Activated naive CD8-positive, alpha-beta T cell treated with anti-CD3 and anti-CD28 coated beads, Interleukin-2, amount 50 U/mL, for 24 hours (primary cell): ENCODE results near the gene POTEJ.
"Not testable (repeated sequence)": the region's sequence is repeated elsewhere in the genome, so short reads cannot be mapped to it uniquely, and the experiment has no call there.

Source experiments
- ATAC-seq: fragments of 150-1000 bp; cut with Tn5 transposase; one replicate; pipeline ENCODE4 v1.10.0; 2021
- DNase-seq: peaks from one replicate; pipeline ENCODE4 v3.0.0; 2021
- H3K27ac Mint-ChIP-seq: one replicate; pipeline ENCODE4 v1.8.0; 2021; ENCODE audit warnings: mild to moderate bottlenecking, mixed read lengths
- H3K27me3 Mint-ChIP-seq: one replicate; pipeline ENCODE4 v1.8.0; 2021; ENCODE audit warnings: mixed read lengths
- H3K36me3 Mint-ChIP-seq: one replicate; pipeline ENCODE4 v1.8.0; 2021; ENCODE audit warnings: low read depth, mixed read lengths
- H3K4me1 Mint-ChIP-seq: one replicate; pipeline ENCODE4 v1.8.0; 2021; ENCODE audit warnings: mixed read lengths
- H3K4me3 Mint-ChIP-seq: one replicate; pipeline ENCODE4 v1.8.0; 2021; ENCODE audit warnings: mild to moderate bottlenecking, moderate library complexity, mixed read lengths
- H3K9me3 Mint-ChIP-seq: one replicate; pipeline ENCODE4 v1.8.0; 2021; ENCODE audit warnings: mixed read lengths

Gene POTEJ

DNA sequence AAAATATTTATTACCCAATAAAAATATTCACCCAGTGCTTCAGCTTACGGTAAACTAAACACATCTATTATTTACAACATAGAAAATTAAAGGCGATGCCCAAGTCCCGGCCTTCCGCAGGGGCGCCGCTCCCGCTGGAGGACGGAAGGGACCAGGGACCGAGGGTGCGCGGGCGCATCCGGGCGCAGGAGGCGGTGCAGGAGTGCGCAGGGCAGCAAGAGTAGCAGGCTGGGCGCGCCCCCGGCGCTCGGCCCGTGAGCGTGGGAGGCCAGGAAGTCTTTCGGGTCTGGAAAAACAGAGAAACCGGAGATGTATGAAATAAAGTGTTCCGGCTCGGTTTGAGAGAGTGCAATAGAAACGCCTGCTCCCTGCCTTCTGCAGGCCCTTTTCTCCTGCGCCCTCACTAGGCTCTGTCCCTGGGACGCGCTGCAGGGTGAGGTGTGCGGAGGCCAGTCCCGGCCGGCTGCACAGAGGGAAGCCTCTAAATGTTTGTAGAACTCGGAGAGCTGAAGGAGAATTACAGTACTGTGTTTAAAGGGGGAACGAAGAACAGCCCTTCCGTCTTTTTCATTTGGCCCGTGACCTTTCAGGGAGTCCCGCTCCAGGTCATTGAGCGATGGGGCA is 18.3 kb upstream of the POTEJ start:
- H3K36me3 Mint-ChIP-seq = not testable (repeated sequence)

DNA sequence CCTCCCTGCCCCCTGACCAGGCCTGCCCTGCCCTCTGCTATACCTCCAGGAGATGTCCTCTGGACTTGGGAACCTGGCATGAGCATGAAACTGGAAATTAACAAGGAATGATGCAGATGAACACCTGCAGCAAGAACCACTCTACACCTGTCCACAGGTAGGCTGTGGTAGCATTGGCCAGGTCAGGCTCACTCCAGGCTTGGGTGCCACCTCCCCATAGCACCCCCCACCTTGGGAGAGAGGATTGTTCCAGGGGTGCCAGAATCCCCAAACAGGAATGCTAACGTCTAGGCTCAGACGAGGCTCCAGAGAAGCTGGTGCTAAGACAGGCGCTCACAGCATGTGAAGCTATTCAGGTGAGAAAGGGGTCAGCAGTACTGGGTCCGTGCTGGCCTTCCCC is 17.2 kb upstream of the POTEJ start:
- ATAC-seq, H3K4me3 Mint-ChIP-seq, H3K4me1 Mint-ChIP-seq, H3K27me3 Mint-ChIP-seq, H3K36me3 Mint-ChIP-seq, H3K9me3 Mint-ChIP-seq, H3K27ac Mint-ChIP-seq, DNase-seq: not testable (repeated sequence)

More for the DNA sequence above, 18.3 kb upstream of the POTEJ start:
- ATAC-seq, H3K27me3 Mint-ChIP-seq, H3K9me3 Mint-ChIP-seq, H3K4me1 Mint-ChIP-seq, DNase-seq, H3K27ac Mint-ChIP-seq, H3K4me3 Mint-ChIP-seq: not testable (repeated sequence)

DNA sequence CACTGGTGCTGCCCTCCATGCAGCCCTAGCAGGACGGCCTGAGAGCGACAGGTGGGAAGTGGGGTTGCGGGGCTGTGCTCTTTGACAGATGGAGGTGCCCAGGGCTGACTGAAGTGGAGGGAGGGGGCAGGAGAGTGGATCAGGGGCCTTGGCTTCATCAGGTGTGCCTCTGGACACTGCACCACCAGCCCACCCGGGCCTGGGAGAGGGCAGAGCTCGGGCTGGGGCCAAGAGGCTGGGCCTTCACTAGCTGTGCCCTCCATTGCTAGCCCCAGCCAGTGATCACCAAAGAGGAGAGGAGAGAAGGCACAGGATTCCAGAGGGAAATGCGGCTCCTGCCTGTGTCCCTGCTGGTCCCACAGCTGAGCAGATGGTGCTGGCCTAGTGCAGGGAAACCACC is 14.5 kb upstream of the POTEJ start:
- DNase-seq, H3K27ac Mint-ChIP-seq, H3K4me3 Mint-ChIP-seq, H3K36me3 Mint-ChIP-seq, H3K9me3 Mint-ChIP-seq, H3K4me1 Mint-ChIP-seq, ATAC-seq, H3K27me3 Mint-ChIP-seq: not testable (repeated sequence)

DNA sequence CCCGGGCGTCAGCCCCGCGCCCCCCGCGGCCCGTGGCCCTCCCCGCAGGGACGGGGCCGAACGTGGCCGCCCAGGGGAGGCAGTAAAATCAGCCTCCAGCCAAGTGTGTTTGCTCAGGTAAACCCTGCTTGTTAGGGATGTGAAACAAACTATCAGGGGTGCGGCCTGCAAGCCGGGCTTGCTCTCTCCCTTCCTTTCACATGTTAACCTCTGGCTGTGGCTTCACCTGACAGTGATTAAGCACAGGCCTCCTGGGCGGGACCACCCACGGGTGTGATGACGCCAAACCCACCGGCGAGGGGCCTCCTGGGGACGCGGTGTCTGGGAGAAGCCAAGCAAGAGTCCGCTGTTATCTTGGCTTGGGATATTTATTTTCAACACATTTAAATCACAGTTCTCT is 13.2 kb upstream of the POTEJ start:
- not testable (repeated sequence) for DNase-seq, H3K36me3 Mint-ChIP-seq, H3K4me3 Mint-ChIP-seq, H3K9me3 Mint-ChIP-seq, H3K27me3 Mint-ChIP-seq, H3K4me1 Mint-ChIP-seq, ATAC-seq, H3K27ac Mint-ChIP-seq

DNA sequence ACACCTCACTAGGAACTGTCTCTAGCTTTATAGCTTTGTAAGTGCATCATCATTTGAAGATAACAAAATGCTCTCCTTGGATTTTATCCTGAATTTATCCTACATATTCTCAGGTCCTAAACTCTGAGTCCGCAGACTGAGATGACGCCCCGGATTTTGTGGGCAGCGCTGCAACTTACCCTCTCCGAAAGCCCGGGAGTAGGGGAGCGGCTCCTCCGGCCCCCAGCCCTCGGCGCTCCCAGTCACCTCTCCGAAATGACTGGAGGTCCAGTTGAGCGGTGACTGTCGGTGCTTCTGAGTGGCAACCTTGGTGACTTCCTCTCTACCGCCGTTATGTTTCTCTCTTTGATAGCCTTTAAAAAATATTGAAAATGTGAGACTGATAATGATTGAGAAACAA is 12.8 kb upstream of the POTEJ start:
- H3K36me3 Mint-ChIP-seq, H3K4me3 Mint-ChIP-seq, H3K9me3 Mint-ChIP-seq, H3K4me1 Mint-ChIP-seq, DNase-seq, H3K27ac Mint-ChIP-seq, ATAC-seq, H3K27me3 Mint-ChIP-seq: not testable (repeated sequence)

DNA sequence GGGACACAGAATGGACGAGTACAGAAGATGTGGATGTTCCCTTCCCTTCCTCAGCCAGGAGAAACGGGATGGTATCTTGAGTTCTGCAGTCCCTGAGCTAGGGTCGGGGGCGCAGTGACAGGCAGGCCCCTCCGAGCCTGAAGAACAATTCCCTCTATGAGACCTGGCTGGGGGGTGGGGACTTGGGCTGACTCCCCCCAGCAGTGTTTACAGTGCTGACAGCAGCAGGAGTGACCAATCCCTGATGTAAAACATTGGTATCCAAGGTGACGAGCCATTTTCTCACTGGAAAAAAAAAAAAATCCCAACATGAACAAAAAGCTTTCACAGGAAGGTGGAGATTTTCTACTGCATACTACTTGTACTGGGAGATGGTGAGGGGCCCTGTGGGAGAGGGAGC is 11.8 kb upstream of the POTEJ start, which contains the start of gene CFC1:
Gene CFC1, minus strand, starts transcription at position 183 of the 400 bp plus-strand sequence. CDS start 288 bp downstream, outside the sequence.
- H3K36me3 Mint-ChIP-seq, DNase-seq, ATAC-seq, H3K4me1 Mint-ChIP-seq, H3K27ac Mint-ChIP-seq, H3K27me3 Mint-ChIP-seq, H3K4me3 Mint-ChIP-seq, H3K9me3 Mint-ChIP-seq: not testable (repeated sequence)

DNA sequence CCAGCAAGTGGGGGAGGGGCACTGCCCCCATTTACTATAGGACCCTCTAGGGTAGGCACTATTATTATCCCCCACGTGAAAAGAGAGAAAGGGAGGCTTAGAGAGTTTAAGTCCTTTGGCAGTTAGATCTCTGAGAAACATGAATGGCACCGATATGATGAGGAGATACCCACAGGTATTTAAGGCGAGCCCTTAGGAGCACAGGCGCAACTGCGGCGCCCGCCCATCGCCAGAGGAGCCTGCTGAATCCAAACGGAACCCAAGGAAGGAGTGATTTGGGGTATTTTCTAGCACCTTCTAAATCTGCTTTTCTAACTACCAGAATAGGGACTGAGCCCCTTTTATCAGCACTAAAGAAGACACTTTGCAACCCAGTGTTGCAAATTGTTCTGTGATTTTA is 11.3 kb upstream of the POTEJ start:
- not testable (repeated sequence) for H3K4me3 Mint-ChIP-seq, H3K4me1 Mint-ChIP-seq, DNase-seq, H3K9me3 Mint-ChIP-seq, H3K27me3 Mint-ChIP-seq, ATAC-seq, H3K27ac Mint-ChIP-seq, H3K36me3 Mint-ChIP-seq

DNA sequence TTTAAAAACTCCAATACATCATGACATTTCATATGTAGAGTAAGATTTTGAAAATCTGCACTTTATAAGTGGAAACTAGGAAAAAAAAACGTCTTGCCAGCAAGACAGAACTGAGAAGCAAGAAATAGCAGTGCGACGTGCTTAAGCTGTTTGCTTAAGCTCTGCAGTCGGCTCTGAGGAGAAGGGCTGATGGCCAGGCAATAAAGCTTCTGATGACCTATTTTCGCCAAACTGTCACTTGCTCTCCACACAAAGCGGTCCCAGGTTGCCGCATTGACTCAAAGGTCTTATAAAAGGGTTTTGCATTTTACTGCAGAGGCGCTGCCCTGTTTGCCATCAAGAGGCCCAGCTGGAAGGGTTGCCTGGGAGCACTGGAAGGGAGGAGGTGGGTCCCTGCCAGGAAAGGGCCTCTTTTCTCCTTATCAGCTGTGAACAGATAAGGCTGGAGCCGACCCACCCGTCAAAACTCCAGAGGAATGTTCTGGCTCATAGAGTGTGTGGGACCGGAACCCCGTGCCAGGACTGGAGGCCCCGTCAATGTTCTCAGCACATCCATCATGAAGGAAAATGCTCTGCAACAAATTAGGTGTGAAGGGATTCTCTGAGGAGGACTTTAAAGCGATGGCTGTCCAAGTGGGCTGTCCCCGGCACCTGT is 9.5 kb upstream of the POTEJ start:
- H3K27me3 Mint-ChIP-seq, H3K27ac Mint-ChIP-seq, H3K36me3 Mint-ChIP-seq, DNase-seq, H3K4me3 Mint-ChIP-seq, ATAC-seq, H3K4me1 Mint-ChIP-seq, H3K9me3 Mint-ChIP-seq: not testable (repeated sequence)

DNA sequence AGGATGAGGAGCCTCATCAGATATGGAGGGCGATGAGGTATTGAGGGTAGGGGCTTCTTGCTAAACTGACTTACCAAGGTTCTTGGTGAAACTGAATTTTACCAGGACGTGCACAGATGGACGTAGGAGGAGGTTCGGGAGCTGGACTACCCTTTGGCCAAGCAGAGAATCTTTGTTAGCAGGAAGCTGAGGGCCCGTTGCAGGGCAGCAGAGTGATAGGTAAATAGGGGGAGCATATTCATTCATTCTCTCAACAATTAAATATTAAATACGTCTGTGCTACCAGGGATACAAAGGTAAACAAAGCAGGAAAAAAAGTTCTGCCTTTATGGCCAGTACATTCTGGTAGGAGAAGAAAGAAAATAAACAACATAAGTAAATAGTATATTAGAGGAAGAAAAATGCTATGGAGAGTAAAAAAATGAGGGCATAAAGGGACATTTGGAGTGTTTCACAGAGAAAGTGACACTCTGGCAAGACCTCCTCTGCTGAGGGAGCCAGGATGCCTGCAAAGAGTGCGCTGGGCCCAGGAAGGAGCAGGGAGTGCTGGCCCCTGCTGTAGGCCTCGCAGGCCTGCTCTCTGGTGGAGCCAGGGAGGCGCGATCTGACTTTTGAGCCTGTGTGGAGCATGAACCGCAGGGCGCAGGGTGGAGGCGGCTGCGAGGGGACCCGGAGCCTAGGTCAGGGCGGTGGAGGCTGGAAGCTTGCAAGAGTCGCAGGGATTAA is 2.8 kb upstream of the POTEJ start:
- not testable (repeated sequence) for ATAC-seq, H3K36me3 Mint-ChIP-seq, H3K9me3 Mint-ChIP-seq, DNase-seq, H3K4me3 Mint-ChIP-seq, H3K27me3 Mint-ChIP-seq, H3K4me1 Mint-ChIP-seq, H3K27ac Mint-ChIP-seq

DNA sequence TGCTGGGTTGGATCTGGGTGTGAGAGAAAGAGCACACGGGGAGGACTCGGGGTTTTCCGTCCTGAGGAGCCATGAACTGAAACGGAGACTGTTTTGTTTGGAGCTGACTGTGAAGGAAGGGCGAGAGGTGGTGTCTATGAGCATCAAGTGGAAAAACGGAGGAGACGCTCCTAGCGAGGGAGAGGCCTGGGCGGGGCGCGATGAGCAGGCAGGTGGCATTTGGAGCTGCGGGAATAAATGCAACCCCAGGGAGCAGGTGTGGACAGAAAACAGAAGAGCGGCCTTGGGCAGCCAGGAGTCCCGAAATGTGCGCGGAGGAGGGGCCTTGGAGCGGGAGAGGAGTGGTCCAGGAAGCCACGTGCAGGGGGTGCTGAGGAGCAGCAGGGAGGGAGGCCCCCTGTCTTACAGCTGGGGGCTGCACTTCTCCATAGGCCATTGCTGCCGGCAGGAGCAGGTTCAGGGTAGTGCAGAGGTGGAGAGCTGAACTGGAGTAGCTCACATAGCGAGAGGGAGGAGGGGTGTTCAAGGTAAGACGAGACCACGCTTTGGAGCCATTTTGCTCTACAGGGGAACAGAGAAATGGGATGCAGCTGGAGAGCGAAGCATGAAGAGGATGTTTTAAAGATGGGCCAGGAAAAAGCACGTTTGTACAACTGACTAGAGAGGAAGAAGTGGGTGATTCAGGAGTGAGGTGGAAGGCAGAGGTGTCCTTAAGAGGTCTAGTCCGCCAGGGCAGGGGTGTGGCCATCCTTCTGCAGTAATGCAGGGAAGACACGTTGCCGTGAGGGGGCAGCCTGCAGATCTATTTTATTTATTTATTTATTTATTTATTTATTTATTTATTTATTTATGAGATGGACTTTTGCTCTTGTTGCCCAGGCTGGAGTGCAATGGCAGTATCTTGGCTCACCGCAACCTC is 2.0 kb upstream of the POTEJ start:
- H3K4me1 Mint-ChIP-seq, DNase-seq, H3K27ac Mint-ChIP-seq, H3K4me3 Mint-ChIP-seq, H3K27me3 Mint-ChIP-seq, ATAC-seq, H3K36me3 Mint-ChIP-seq, H3K9me3 Mint-ChIP-seq: not testable (repeated sequence)

DNA sequence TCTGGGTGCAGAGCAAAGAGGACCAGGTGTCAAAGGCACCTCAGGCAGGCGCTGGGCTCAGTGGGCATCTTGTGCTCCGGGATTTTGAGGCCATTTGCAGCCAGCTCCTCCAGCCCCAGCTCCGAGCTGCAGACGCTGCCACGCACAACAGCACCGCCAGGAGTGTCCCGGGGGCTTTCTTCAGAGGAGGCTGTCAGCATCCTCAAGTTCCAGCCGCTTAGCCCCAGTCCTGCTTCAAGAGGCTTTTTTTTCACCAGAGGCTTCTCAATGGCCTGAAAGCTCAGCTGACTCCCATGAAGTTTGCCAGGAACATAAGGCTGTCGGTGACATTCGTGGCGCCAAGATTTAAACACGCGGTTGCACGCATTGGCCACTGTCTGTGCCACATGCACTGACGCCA is 754 bp upstream of the POTEJ start:
- not testable (repeated sequence) for H3K4me3 Mint-ChIP-seq, H3K27me3 Mint-ChIP-seq, H3K4me1 Mint-ChIP-seq, H3K36me3 Mint-ChIP-seq, ATAC-seq, DNase-seq, H3K27ac Mint-ChIP-seq, H3K9me3 Mint-ChIP-seq

DNA sequence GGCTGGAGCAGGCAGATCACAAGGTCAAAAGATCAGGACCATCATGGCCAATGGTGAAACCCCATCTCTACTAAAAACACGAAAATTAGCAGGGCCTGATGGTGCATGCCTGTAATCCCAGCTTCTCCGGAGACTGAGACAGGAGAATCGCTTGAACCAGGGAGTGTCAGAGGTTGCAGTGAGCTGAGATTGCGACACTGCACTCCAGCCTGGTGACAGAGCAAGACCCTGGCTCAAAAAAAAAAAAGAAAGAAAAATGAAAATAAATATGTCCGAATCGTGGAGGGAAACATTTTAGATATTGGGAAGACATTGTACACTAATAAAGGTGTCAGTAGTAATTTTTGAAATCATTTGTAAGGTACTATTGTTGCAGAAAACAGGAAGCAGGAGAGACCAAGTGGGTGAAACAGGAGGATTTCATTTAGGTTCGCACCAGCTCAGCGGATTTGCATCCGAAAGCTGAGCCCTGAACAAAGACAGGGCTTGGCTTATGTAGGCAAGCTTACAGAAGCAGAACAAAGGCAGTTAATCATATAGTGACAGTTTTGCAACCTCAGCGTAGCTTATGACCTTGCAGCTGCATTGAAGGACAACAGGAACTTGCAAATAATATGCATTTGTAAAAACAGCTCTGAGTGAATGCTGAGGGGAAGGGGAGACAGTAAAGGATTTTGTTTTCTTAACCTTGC is 17.7 kb downstream of the POTEJ start:
- not testable (repeated sequence) for H3K4me1 Mint-ChIP-seq, H3K27ac Mint-ChIP-seq, H3K36me3 Mint-ChIP-seq, ATAC-seq, H3K27me3 Mint-ChIP-seq, DNase-seq, H3K9me3 Mint-ChIP-seq, H3K4me3 Mint-ChIP-seq

DNA sequence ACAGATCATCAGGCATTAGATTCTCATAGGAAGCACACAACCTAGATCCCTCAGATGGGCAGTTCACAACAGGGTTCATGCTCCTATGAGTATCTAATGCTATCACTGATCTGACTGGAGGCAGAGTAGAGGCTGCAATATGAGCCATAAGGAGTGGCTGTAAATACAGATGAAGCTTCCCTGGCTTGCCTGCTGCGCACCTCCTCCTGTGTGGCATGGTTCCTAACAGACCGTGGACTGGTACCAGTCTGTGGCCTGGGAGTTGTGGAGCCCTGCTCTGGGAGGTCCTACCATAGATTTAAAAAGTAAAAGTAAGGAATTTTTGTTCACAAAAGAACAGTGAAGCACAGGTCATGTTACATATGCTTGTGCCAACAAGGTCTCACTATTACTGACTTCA is 27.7 kb downstream of the POTEJ start:
- not testable (repeated sequence) for DNase-seq, H3K4me3 Mint-ChIP-seq, H3K27me3 Mint-ChIP-seq, H3K4me1 Mint-ChIP-seq, H3K9me3 Mint-ChIP-seq, H3K36me3 Mint-ChIP-seq, H3K27ac Mint-ChIP-seq, ATAC-seq

DNA sequence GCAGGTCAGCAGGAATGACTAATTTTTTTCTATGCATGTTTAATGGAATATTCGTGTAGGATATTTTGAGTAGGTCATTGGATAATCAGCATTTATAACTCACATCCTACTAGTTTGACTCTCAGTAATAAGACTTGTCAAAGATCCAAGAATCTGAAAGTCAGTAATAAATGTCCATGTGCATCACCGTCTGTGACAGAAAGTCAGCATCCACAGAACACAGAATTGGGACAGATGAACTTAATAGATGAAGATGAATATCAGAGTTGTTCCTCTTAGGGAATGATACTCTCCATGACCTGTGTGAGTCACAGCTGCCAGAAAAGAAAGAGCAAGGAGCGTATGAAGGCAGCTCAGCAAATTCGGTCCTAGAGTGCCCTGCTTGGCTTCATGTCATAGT is 30.4 kb downstream of the POTEJ start:
- DNase-seq, H3K4me1 Mint-ChIP-seq, H3K27ac Mint-ChIP-seq, ATAC-seq, H3K4me3 Mint-ChIP-seq, H3K9me3 Mint-ChIP-seq, H3K27me3 Mint-ChIP-seq, H3K36me3 Mint-ChIP-seq: not testable (repeated sequence)
